Activated B cell treated with CpG ODN at 0.5 μM for 24 hours (primary cell): ENCODE measurements around the gene UTP18. TPM values are rescaled to one million over a fixed set of nuclear protein-coding genes. Genes with fewer than 3 reads are reported as not detected.
"Not testable (repeated sequence)": the region's sequence is repeated elsewhere in the genome, so short reads cannot be mapped to it uniquely, and the experiment has no call there.

Experiments used
- ATAC-seq: fragments of 200-7000 bp; cut with Tn5 transposase; one replicate; pipeline ENCODE4 v1.10.0; 2021; ENCODE audit warnings: low read depth, mild to moderate bottlenecking, moderate library complexity
- CTCF ChIA-PET: fragments of 350-600 bp; sonication (Branson Sonifier 250); formaldehyde crosslinking; loops from one replicate; lab custom pipeline; 2021; ENCODE audit warnings: antibody characterized with exemption; lab: Charles Lee
- POLR2A ChIA-PET: fragments of 350-600 bp; sonication (Branson Sonifier 250); formaldehyde crosslinking; loops from one replicate; lab custom pipeline; 2021; ENCODE audit warnings: antibody characterized with exemption; lab: Charles Lee
- DNase-seq: peaks from one replicate; pipeline ENCODE4 v3.0.0; 2022
- H3K27ac Mint-ChIP-seq: one replicate; pipeline ENCODE4 v1.8.0; 2020; ENCODE audit warnings: mixed read lengths
- H3K27me3 Mint-ChIP-seq: one replicate; pipeline ENCODE4 v1.8.0; 2021; ENCODE audit warnings: mixed read lengths
- H3K36me3 Mint-ChIP-seq: one replicate; pipeline ENCODE4 v1.8.0; 2021; ENCODE audit warnings: low read depth, mixed read lengths
- H3K4me1 Mint-ChIP-seq: one replicate; pipeline ENCODE4 v1.8.0; 2021; ENCODE audit warnings: mixed read lengths
- H3K4me3 Mint-ChIP-seq: one replicate; pipeline ENCODE4 v1.8.0; 2020; ENCODE audit warnings: mild to moderate bottlenecking, mixed read lengths
- H3K9me3 Mint-ChIP-seq: one replicate; pipeline ENCODE4 v1.8.0; 2020; ENCODE audit warnings: mixed read lengths
- intact Hi-C: fragments of 100-400 bp; cut with micrococcal nuclease; formaldehyde crosslinking; loops from one replicate; pipeline ENCODE4 v1.15.1; 2024
- total RNA-seq: library from RNA; stranded (reverse); gene quantifications from 2 replicates; pipeline ENCODE4 v1.2.3, GENCODE V29; 2022
- TF ChIP-seq, protein P1 (sequence below): fragments of 200-600 bp; IDR thresholded peaks from one replicate; pipeline ENCODE4 v1.8.0; 2022; ENCODE audit warnings: antibody characterized with exemption, mild to moderate bottlenecking

Gene UTP18
- total RNA-seq, 1 donor from 2014 or later, result 37.0 TPM

DNA sequence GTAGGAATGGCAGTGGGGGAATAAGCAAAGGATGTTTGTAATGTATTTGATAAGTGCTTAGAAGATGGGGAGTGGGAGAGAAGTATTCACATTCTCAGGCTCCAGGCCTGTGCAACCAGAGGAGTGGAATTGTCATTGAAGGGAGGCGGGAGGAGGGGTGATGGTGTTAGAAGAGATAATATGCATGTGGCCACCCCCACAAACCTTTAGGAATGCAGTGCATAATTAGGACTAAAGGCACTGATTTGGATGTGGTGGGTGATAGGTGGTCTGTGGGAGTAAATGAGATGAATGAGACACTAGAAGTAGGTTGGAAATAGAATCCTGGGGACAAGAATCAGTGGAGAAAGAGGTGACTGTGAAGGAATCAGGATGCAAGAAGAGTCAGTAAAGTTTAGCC is 27.1 kb downstream of the UTP18 start:
- CTCF ChIA-PET, result interaction anchor here (0.7 kb wide), 1 partner anchor 9 kb away, joined by 3 read pairs; no protein-coding TSS in a partner anchor
- intact Hi-C loops, result no loop called here
- no peaks in the 10 kb centered on the region for H3K4me1 Mint-ChIP-seq
- peak overlapping the region; percentile 16 for H3K27ac Mint-ChIP-seq
- TF ChIP-seq, protein P1, sequence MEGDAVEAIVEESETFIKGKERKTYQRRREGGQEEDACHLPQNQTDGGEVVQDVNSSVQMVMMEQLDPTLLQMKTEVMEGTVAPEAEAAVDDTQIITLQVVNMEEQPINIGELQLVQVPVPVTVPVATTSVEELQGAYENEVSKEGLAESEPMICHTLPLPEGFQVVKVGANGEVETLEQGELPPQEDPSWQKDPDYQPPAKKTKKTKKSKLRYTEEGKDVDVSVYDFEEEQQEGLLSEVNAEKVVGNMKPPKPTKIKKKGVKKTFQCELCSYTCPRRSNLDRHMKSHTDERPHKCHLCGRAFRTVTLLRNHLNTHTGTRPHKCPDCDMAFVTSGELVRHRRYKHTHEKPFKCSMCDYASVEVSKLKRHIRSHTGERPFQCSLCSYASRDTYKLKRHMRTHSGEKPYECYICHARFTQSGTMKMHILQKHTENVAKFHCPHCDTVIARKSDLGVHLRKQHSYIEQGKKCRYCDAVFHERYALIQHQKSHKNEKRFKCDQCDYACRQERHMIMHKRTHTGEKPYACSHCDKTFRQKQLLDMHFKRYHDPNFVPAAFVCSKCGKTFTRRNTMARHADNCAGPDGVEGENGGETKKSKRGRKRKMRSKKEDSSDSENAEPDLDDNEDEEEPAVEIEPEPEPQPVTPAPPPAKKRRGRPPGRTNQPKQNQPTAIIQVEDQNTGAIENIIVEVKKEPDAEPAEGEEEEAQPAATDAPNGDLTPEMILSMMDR, result no peak
- DNase-seq (no peak), ATAC-seq (no peak)
- H3K27me3 Mint-ChIP-seq, result no peaks in the 10 kb centered on the region
- POLR2A ChIA-PET, result no interaction called here
- H3K9me3 Mint-ChIP-seq, result no peaks in the 10 kb centered on the region
- H3K4me3 Mint-ChIP-seq, result no peak overlapping the region
- H3K36me3 Mint-ChIP-seq, result peaks cover 87% of the 10 kb centered on the region

DNA sequence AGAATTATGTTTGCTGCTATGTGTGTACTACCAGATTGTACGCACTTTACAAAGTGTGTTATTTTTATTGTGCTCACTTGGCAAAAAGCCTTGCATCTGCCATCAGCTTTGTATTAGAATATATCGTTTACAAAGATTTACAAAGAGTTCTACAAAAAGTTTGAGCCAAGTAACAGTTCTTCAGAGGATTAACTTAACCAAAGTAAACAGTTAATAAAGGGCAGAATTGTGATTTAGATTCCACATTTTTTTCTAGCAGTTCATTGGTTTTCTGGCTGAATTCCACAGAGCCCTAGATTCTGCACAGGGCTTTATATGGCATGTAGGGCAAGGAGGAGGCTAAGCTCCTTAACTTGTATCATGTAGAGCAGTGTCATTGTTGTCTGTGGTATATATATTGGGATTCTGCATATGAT is 29.4 kb downstream of the UTP18 start:
- ChIA-PET POLR2A (no interaction called here), CTCF (no interaction called here)
- no peak overlapping the region for H3K27ac Mint-ChIP-seq
- H3K36me3 Mint-ChIP-seq, result peaks cover 89% of the 10 kb centered on the region
- no peaks in the 10 kb centered on the region for H3K4me1 Mint-ChIP-seq
- DNase-seq (no peak), ATAC-seq (no peak)
- no peaks in the 10 kb centered on the region for H3K9me3 Mint-ChIP-seq
- TF ChIP-seq, protein P1, result no peak
- H3K4me3 Mint-ChIP-seq, result no peak overlapping the region
- H3K27me3 Mint-ChIP-seq, result no peaks in the 10 kb centered on the region
- intact Hi-C loops, result no loop called here

DNA sequence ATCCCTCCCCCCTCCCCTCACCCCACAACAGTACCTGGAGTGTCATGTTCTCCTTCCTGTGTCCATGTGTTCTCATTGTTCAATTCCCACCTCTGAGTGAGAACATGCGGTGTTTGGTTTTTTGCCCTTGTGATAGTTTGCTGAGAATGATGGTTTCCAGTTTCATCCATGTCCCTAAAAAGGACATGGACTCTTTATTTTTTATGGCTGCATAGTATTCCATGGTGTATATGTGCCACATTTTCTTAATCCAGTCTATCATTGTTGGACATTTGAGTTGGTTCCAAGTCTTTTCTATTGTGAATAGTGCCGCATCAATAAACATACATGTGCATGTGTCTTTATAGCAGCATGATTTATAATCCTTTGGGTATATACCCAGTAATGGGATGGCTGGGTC is 34.0 kb downstream of the UTP18 start:
- H3K4me3 Mint-ChIP-seq, H3K27ac Mint-ChIP-seq, H3K27me3 Mint-ChIP-seq, DNase-seq, POLR2A ChIA-PET, intact Hi-C loops, ATAC-seq, H3K4me1 Mint-ChIP-seq, CTCF ChIA-PET, H3K9me3 Mint-ChIP-seq: not testable (repeated sequence)
- peaks cover 86% of the 10 kb centered on the region for H3K36me3 Mint-ChIP-seq

DNA sequence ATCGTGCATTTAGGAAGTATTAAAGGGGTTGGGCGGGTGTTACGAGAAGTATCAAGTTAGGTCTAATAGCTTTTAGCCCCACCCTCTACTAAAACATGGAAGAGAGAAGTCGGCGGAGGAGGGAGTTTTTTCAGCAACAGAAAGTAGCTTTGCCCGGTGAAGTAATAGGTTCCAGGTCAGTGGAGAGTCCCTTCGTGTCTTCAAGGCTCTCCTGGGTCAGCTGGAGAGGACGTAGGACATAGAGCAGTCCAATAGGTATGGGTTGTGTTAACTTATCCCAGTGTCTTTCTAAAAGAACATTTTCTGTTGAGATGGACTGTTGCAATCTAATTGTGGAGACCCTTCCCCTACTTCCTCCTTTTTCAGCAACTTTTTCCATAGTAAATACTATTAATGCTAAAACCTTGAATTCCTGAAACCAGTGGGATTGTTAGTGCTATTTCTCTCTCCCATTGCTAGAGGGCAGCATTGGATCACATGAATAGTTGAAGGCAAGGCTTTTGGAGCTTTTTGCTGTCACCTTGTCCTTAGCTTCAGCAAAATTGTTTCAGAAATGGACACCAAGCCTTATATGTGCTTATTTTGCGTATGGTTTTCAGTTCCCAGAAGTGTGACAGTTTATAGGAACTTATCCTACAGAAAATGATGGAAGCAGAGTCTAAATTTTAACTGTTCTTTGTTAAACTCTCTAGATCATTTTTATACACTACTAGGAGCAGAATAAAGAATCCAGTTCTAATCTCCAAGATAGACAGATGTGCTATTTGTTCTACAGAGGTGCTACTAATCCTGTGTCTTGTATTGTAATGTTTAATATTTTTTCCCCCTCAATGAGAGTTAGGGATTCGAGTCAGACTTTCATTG is 38.4 kb downstream of the UTP18 start:
- H3K27me3 Mint-ChIP-seq, result no peaks in the 10 kb centered on the region
- ATAC-seq (no peak), DNase-seq (no peak)
- ChIA-PET CTCF (interaction anchor here (0.6 kb wide), 1 partner anchor 111 kb away, joined by 3 read pairs; no protein-coding TSS in a partner anchor), POLR2A (no interaction called here)
- TF ChIP-seq, protein P1, result no peak
- no peak overlapping the region for H3K27ac Mint-ChIP-seq
- no peak overlapping the region for H3K4me3 Mint-ChIP-seq
- no peaks in the 10 kb centered on the region for H3K4me1 Mint-ChIP-seq
- intact Hi-C loops, result loop anchor here (5.0 kb wide), 1 partner anchor 239 kb away; no protein-coding TSS in a partner anchor
- peaks cover 55% of the 10 kb centered on the region for H3K36me3 Mint-ChIP-seq
- H3K9me3 Mint-ChIP-seq, result no peaks in the 10 kb centered on the region

DNA sequence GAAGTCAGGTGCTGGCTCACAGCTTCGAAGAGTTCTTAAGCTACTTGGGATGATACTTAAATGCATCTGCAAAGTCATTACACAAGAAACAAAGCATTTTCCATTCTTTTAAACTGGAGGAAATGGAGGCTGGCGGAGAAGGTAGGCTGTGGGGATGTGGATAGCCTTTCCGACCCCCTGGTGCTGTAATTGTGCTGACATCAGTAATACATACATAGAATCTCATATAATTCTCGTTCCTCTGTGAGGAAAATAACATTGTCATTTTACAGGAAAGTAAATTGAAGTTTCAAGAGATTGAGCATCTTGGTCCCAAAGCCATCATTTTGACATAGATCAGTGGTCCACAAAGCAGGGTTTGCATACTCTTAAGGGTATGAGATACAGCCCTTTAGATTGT is 39.5 kb downstream of the UTP18 start:
- intact Hi-C loops, result loop anchor here (5.0 kb wide), 1 partner anchor 237 kb away; no protein-coding TSS in a partner anchor
- DNase-seq (no peak), ATAC-seq (no peak)
- H3K36me3 Mint-ChIP-seq, result peaks cover 47% of the 10 kb centered on the region
- no peaks in the 10 kb centered on the region for H3K4me1 Mint-ChIP-seq
- ChIA-PET CTCF (no interaction called here), POLR2A (no interaction called here)
- no peaks in the 10 kb centered on the region for H3K9me3 Mint-ChIP-seq
- no peaks in the 10 kb centered on the region for H3K27me3 Mint-ChIP-seq
- TF ChIP-seq, protein P1, result no peak
- no peak overlapping the region for H3K4me3 Mint-ChIP-seq
- H3K27ac Mint-ChIP-seq, result no peak overlapping the region
